ENCODE measurements around the gene TCHP.

DNA sequence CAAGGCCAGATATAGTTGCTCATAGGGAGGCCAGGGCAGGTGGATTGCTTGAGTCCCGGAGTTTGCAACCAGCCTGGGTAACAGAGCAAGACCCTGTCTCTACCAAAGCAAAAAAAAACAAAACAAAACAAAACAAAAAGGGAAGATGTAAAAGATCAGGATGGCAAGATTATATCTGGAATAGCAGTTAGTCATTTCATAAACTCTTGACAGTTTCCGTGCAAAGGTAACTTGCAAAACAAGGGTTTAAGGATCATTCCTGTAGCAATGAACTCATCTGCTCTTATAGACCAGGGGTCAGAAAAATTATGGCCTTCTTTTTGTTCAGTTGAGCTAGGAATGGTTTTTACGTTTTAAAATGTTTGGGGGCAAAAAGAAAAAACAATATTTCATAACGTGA, 66.5 kb downstream of the TCHP start:
- TF ChIP-seq, protein P1, sequence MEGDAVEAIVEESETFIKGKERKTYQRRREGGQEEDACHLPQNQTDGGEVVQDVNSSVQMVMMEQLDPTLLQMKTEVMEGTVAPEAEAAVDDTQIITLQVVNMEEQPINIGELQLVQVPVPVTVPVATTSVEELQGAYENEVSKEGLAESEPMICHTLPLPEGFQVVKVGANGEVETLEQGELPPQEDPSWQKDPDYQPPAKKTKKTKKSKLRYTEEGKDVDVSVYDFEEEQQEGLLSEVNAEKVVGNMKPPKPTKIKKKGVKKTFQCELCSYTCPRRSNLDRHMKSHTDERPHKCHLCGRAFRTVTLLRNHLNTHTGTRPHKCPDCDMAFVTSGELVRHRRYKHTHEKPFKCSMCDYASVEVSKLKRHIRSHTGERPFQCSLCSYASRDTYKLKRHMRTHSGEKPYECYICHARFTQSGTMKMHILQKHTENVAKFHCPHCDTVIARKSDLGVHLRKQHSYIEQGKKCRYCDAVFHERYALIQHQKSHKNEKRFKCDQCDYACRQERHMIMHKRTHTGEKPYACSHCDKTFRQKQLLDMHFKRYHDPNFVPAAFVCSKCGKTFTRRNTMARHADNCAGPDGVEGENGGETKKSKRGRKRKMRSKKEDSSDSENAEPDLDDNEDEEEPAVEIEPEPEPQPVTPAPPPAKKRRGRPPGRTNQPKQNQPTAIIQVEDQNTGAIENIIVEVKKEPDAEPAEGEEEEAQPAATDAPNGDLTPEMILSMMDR (conservative IDR thresholded peaks at IDR 0.05; ENCODE audit: low read length), result no peak
- TF ChIP-seq EZH2phosphoT487 (IDR thresholded peaks at IDR 0.05; ENCODE audit: borderline replicate concordance), result no peak
